IMR-90 (cell line): Measurements from ENCODE around the gene CRB1. TPM values are rescaled to one million over a fixed set of nuclear protein-coding genes. Genes with fewer than 3 reads are reported as not detected.

ENCODE experiments used
- ATAC-seq: fragments of 200-7000 bp; cut with Tn5 transposase; 2 replicates; pipeline ENCODE4 v1.9.1; 2020; ENCODE audit warnings: low read depth, mild to moderate bottlenecking, moderate library complexity
- BruUV-seq: library from RNA; stranded (reverse); fragments of 400-500 nt; replicated peaks from 2 replicates; lab custom pipeline; 2021; lab: Mats Ljungman, UMichigan
- CTCF ChIA-PET: fragments of 300-600 bp; formaldehyde crosslinking; extraction: SDS; loops from one replicate; lab custom pipeline; 2021; ENCODE audit warnings: antibody characterized with exemption; lab: Yijun Ruan, JAX
- POLR2A ChIA-PET: fragments of 300-600 bp; sonication (Branson Sonifier 250); formaldehyde crosslinking; loops from one replicate; lab custom pipeline; 2022; ENCODE audit warnings: antibody characterized with exemption; ENCODE audit not compliant: unreplicated experiment; lab: Charles Lee
- DNase-seq: peaks from one replicate; pipeline ENCODE4 v3.0.0; 2013
- H2AFZ ChIP-seq: replicated peaks from 2 replicates; pipeline ENCODE3; 2013; ENCODE audit warnings: low read length, mild to moderate bottlenecking; ENCODE audit not compliant: poor library complexity
- H2AK5ac ChIP-seq: 2 replicates; pipeline ENCODE4 v1.6.1; 2013; ENCODE audit warnings: low read depth, low read length, inconsistent platforms
- H2AK9ac ChIP-seq: replicated peaks from 2 replicates; pipeline ENCODE3; 2013; ENCODE audit warnings: mild to moderate bottlenecking, low read depth, low read length, moderate library complexity; ENCODE audit not compliant: poor library complexity
- H2BK120ac ChIP-seq: 2 replicates; pipeline ENCODE4 v1.6.1; 2013; ENCODE audit warnings: low read depth, low read length, inconsistent platforms
- H2BK15ac ChIP-seq: 3 replicates; pipeline ENCODE4 v1.6.1; 2013; ENCODE audit warnings: low read depth, low read length, inconsistent platforms
- H2BK20ac ChIP-seq: 2 replicates; pipeline ENCODE4 v1.6.1; 2013; ENCODE audit warnings: low read depth, mild to moderate bottlenecking, inconsistent platforms, low read length, moderate library complexity
- H2BK5ac ChIP-seq: 2 replicates; pipeline ENCODE4 v1.6.1; 2013; ENCODE audit warnings: mild to moderate bottlenecking, low read depth, low read length, inconsistent platforms; ENCODE audit not compliant: poor library complexity, severe bottlenecking
- H3K14ac ChIP-seq: replicated peaks from 2 replicates; pipeline ENCODE4 v1.6.1; 2013; ENCODE audit warnings: low read depth, low read length, inconsistent platforms
- H3K18ac ChIP-seq: 2 replicates; pipeline ENCODE4 v1.6.1; 2013; ENCODE audit warnings: low read depth, low read length, control low read depth
- H3K23ac ChIP-seq: 2 replicates; pipeline ENCODE4 v1.6.1; 2013; ENCODE audit warnings: low read depth, low read length, inconsistent platforms
- H3K27ac ChIP-seq: 2 replicates; pipeline ENCODE4 v1.5.1; 2013; ENCODE audit warnings: mild to moderate bottlenecking, control low read depth, low read length; ENCODE audit not compliant: insufficient read depth
- H3K27me3 ChIP-seq: 2 replicates; pipeline ENCODE4 v1.6.1; 2013; ENCODE audit warnings: low read length; ENCODE audit not compliant: control insufficient read depth, insufficient read depth
- H3K36me3 ChIP-seq: 2 replicates; pipeline ENCODE4 v1.6.1; 2013; ENCODE audit warnings: low read length, mixed read lengths; ENCODE audit not compliant: control insufficient read depth, insufficient read depth
- H3K4ac ChIP-seq: 2 replicates; pipeline ENCODE4 v1.6.1; 2013; ENCODE audit warnings: low read depth, low read length, inconsistent platforms
- H3K4me1 ChIP-seq: 2 replicates; pipeline ENCODE4 v1.6.1; 2013; ENCODE audit warnings: low read length, mixed read lengths; ENCODE audit not compliant: control insufficient read depth, insufficient read depth
- H3K4me2 ChIP-seq: 2 replicates; pipeline ENCODE4 v1.6.1; 2013; ENCODE audit warnings: low read depth, mild to moderate bottlenecking, control low read depth, low read length, moderate library complexity
- H3K4me3 ChIP-seq: 2 replicates; pipeline ENCODE4 v1.5.1; 2013; ENCODE audit warnings: low read depth, mild to moderate bottlenecking, control low read depth, low read length, moderate library complexity; ENCODE audit not compliant: insufficient read depth
- H3K56ac ChIP-seq: 2 replicates; pipeline ENCODE4 v1.6.1; 2013; ENCODE audit warnings: low read length, inconsistent platforms; ENCODE audit not compliant: insufficient read depth; ENCODE audit errors: extremely low read depth
- H3K79me1 ChIP-seq, 2 experiments: 2 replicates each; pipeline ENCODE4 v1.6.1; 2013; ENCODE audit warnings: low read length in 2 of 2, inconsistent platforms in 1 of 2, low read depth in 1 of 2
- H3K9ac ChIP-seq: 2 replicates; pipeline ENCODE4 v1.6.1; 2013; ENCODE audit warnings: low read depth, low read length, control low read depth
- H3K9me1 ChIP-seq: 2 replicates; pipeline ENCODE4 v1.6.1; 2013; ENCODE audit warnings: low read length, inconsistent platforms; ENCODE audit not compliant: insufficient read depth
- H3K9me3 ChIP-seq: 2 replicates; pipeline ENCODE4 v1.6.1; 2013; ENCODE audit warnings: low read length; ENCODE audit not compliant: control insufficient read depth, insufficient read depth
- H4K20me1 ChIP-seq: 2 replicates; pipeline ENCODE4 v1.6.1; 2013; ENCODE audit warnings: low read length, inconsistent platforms; ENCODE audit not compliant: insufficient read depth
- H4K5ac ChIP-seq: 2 replicates; pipeline ENCODE4 v1.6.1; 2013; ENCODE audit warnings: mild to moderate bottlenecking, low read depth, low read length, control low read depth
- H4K8ac ChIP-seq, 2 experiments: 2 replicates each; pipeline ENCODE4 v1.6.1; 2013; ENCODE audit warnings: low read depth in 2 of 2, low read length in 2 of 2, control low read depth in 1 of 2, inconsistent platforms in 1 of 2
- H4K91ac ChIP-seq: 2 replicates; pipeline ENCODE4 v1.6.1; 2013; ENCODE audit warnings: low read depth, low read length, inconsistent platforms; ENCODE audit not compliant: insufficient read depth
- BHLHE40 ChIP-seq: fragments of 150-350 bp; IDR thresholded peaks from 2 replicates; pipeline ENCODE4 v1.6.1; 2016; ENCODE audit warnings: mild to moderate bottlenecking, low read depth, low read length
- CEBPB ChIP-seq: IDR thresholded peaks from 2 replicates; pipeline ENCODE4 v1.6.1; 2012; ENCODE audit warnings: low read depth, low read length, improper control_type of control experiment
- CHD1 ChIP-seq: IDR thresholded peaks from 2 replicates; pipeline ENCODE4 v1.6.1; 2012; ENCODE audit warnings: low read depth, low read length, improper control_type of control experiment
- FOS ChIP-seq: fragments of 150-350 bp; IDR thresholded peaks from 2 replicates; pipeline ENCODE4 v1.6.1; 2016; ENCODE audit warnings: low read depth, low read length
- MAFK ChIP-seq: IDR thresholded peaks from 2 replicates; pipeline ENCODE4 v1.6.1; 2012; ENCODE audit warnings: low read depth, low read length, improper control_type of control experiment
- MAZ ChIP-seq: IDR thresholded peaks from 2 replicates; pipeline ENCODE4 v1.6.1; 2012; ENCODE audit warnings: low read depth, mild to moderate bottlenecking, low read length, improper control_type of control experiment, moderate library complexity, borderline replicate concordance
- MXI1 ChIP-seq: IDR thresholded peaks from 2 replicates; pipeline ENCODE4 v1.6.1; 2012; ENCODE audit warnings: low read depth, mild to moderate bottlenecking, low read length, moderate library complexity, borderline replicate concordance
- NFE2L2 ChIP-seq: fragments of 150-350 bp; IDR thresholded peaks from 2 replicates; pipeline ENCODE4 v1.6.1; 2016; ENCODE audit warnings: low read depth, mild to moderate bottlenecking, low read length
- POLR2A ChIP-seq: IDR thresholded peaks from 2 replicates; pipeline ENCODE4 v1.6.1; 2012; ENCODE audit warnings: mild to moderate bottlenecking, low read depth, low read length
- RAD21 ChIP-seq: IDR thresholded peaks from 2 replicates; pipeline ENCODE4 v1.6.1; 2012; ENCODE audit warnings: low read length, improper control_type of control experiment
- RCOR1 ChIP-seq: IDR thresholded peaks from 2 replicates; pipeline ENCODE4 v1.6.1; 2012; ENCODE audit warnings: mild to moderate bottlenecking, low read length, improper control_type of control experiment; ENCODE audit not compliant: insufficient replicate concordance
- RFX5 ChIP-seq: IDR thresholded peaks from 2 replicates; pipeline ENCODE4 v1.8.0; 2012; ENCODE audit warnings: low read depth, mild to moderate bottlenecking, low read length, moderate library complexity
- SMC3 ChIP-seq: fragments of 150-350 bp; IDR thresholded peaks from 2 replicates; pipeline ENCODE4 v1.6.1; 2016; ENCODE audit warnings: low read depth, mild to moderate bottlenecking, antibody characterized with exemption, low read length, moderate library complexity
- WGBS, 2 experiments: methylation state at CpG; one replicate each; pipeline versions ENCODE4 v1.1.5 to v1.1.7; 2013; ENCODE audit warnings: missing lambda C conversion rate in 2 of 2; ENCODE audit not compliant: insufficient read length in 1 of 2; ENCODE audit errors: extremely low coverage in 2 of 2; 5-methylcytosine and 5-hydroxymethylcytosine counted together
- dilution Hi-C: fragments of 300-500 bp; cut with HindIII; formaldehyde crosslinking; loops from one replicate; pipeline ENCODE4 v1.14.3; 2018; ENCODE audit warnings: low sequenced_read_pairs; ENCODE audit not compliant: unreplicated experiment
- in situ Hi-C: fragments of 300-500 bp; cut with MboI; formaldehyde crosslinking; loops from 3 replicates; pipeline ENCODE4 v1.14.3; 2019; ENCODE audit warnings: low sequenced_read_pairs, inconsistent platforms, mixed read lengths
- intact Hi-C: fragments of 100-400 bp; cut with micrococcal nuclease; formaldehyde crosslinking; loops from 2 replicates; pipeline ENCODE4 v1.10.0; 2022
- polyA plus RNA-seq, 3 experiments: library from polyadenylated mRNA; depleted of rRNA; stranded (reverse); fragments of >200 nt; gene quantifications; 2 replicates each; pipeline ENCODE4 v1.2.3, GENCODE V29; 2012; ENCODE audit warnings: low replicate concordance in 1 of 3
- total RNA-seq: library from RNA; depleted of rRNA; stranded (reverse); fragments of >200 nt; gene quantifications from 2 replicates; pipeline ENCODE4 v1.2.3, GENCODE V29; 2012
- TF ChIP-seq, protein P1 (sequence below): fragments of 150-350 bp; IDR thresholded peaks from 2 replicates; pipeline ENCODE4 v1.6.1; 2016; ENCODE audit warnings: low read depth, mild to moderate bottlenecking, low read length, moderate library complexity, borderline replicate concordance
- TF ChIP-seq, protein P2 (sequence below): fragments of 150-350 bp; IDR thresholded peaks from 2 replicates; pipeline ENCODE4 v1.6.1; 2017; ENCODE audit warnings: mild to moderate bottlenecking, antibody characterized with exemption, low read length, low read depth
- TF ChIP-seq, protein P3 (sequence below): conservative IDR thresholded peaks from 2 replicates; pipeline ENCODE4 v1.5.1; 2012; ENCODE audit warnings: mild to moderate bottlenecking, low read depth, low read length, improper control_type of control experiment

Gene CRB1
- total and polyA plus RNA-seq, 2 of the 4 experiments (the other 2 are of a cell fraction): not detected

DNA sequence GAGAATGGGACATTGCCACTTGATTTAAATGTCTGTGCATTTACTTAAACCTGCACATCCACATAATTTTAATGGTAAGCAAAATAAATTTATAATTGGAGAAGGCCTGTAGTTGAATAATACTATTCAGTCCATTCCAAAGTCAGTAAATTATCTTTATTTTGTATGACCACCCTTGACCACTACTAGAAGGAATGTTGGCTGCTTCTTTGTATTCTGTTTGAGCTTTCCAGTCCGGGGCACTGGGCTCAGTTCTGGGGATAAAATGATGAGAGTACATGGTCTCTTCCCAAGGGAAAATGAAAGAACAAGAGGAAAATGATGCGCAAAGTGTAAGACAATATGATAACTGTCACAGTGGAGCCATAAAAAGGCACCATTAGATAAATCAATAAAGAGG, 98.9 kb downstream of the CRB1 start:
- Histone ChIP-seq H3K56ac (no peak overlapping the region), H3K9me3 (no peaks in the 10 kb centered on the region), H2BK15ac (no peak overlapping the region), H3K36me3 (no peaks in the 10 kb centered on the region), H4K8ac (no peak overlapping the region), H2BK5ac (no peak overlapping the region), H2BK20ac (no peak overlapping the region), H3K18ac (no peak overlapping the region), H2BK120ac (no peak overlapping the region), H3K4me2 (no peak overlapping the region), H4K91ac (no peak overlapping the region), H2AK9ac (no peak overlapping the region), H2AFZ (no peak overlapping the region), H4K5ac (no peak overlapping the region), H3K9me1 (no peaks in the 10 kb centered on the region), H3K4ac (no peak overlapping the region), H3K23ac (no peak overlapping the region), H3K79me1 (no peaks in the 10 kb centered on the region), H3K27ac (no peak overlapping the region), H3K9ac (no peak overlapping the region), H2AK5ac (no peak overlapping the region), H3K27me3 (peaks cover 2% of the 10 kb centered on the region), H4K20me1 (no peaks in the 10 kb centered on the region), H3K14ac (no peak overlapping the region), H3K4me1 (no peaks in the 10 kb centered on the region), H3K4me3 (no peak overlapping the region)
- ChIA-PET CTCF (interaction anchor here (0.6 kb wide), 1 partner anchor 1060 kb away, joined by 3 read pairs; no protein-coding TSS in a partner anchor), POLR2A (no interaction called here)
- intact Hi-C loops: no loop called here
- no TSS peak for BruUV-seq
- no peak for DNase-seq
- dilution Hi-C loops: no loop called here
- no peak for TF ChIP-seq BHLHE40
- TF ChIP-seq MAFK: no peak
- TF ChIP-seq CHD1: no peak
- no peak for TF ChIP-seq MAZ
- TF ChIP-seq, protein P1, sequence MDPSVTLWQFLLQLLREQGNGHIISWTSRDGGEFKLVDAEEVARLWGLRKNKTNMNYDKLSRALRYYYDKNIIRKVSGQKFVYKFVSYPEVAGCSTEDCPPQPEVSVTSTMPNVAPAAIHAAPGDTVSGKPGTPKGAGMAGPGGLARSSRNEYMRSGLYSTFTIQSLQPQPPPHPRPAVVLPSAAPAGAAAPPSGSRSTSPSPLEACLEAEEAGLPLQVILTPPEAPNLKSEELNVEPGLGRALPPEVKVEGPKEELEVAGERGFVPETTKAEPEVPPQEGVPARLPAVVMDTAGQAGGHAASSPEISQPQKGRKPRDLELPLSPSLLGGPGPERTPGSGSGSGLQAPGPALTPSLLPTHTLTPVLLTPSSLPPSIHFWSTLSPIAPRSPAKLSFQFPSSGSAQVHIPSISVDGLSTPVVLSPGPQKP: no peak
- TF ChIP-seq, protein P2, sequence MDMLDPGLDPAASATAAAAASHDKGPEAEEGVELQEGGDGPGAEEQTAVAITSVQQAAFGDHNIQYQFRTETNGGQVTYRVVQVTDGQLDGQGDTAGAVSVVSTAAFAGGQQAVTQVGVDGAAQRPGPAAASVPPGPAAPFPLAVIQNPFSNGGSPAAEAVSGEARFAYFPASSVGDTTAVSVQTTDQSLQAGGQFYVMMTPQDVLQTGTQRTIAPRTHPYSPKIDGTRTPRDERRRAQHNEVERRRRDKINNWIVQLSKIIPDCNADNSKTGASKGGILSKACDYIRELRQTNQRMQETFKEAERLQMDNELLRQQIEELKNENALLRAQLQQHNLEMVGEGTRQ: no peak
- no peak for TF ChIP-seq SMC3
- TF ChIP-seq, protein P3, sequence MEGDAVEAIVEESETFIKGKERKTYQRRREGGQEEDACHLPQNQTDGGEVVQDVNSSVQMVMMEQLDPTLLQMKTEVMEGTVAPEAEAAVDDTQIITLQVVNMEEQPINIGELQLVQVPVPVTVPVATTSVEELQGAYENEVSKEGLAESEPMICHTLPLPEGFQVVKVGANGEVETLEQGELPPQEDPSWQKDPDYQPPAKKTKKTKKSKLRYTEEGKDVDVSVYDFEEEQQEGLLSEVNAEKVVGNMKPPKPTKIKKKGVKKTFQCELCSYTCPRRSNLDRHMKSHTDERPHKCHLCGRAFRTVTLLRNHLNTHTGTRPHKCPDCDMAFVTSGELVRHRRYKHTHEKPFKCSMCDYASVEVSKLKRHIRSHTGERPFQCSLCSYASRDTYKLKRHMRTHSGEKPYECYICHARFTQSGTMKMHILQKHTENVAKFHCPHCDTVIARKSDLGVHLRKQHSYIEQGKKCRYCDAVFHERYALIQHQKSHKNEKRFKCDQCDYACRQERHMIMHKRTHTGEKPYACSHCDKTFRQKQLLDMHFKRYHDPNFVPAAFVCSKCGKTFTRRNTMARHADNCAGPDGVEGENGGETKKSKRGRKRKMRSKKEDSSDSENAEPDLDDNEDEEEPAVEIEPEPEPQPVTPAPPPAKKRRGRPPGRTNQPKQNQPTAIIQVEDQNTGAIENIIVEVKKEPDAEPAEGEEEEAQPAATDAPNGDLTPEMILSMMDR: no peak
- TF ChIP-seq CEBPB: no peak
- no peak for TF ChIP-seq POLR2A
- no peak for TF ChIP-seq RAD21
- TF ChIP-seq RFX5: no peak
- no peak for TF ChIP-seq NFE2L2
- TF ChIP-seq FOS: no peak
- no peak for TF ChIP-seq RCOR1
- no peak for TF ChIP-seq MXI1
- WGBS, 2 experiments: no CpG with 5 or more reads among the region's 2 CpGs
- in situ Hi-C loops: no loop called here
- no peak for ATAC-seq
